Retina (tissue), 1 donor: ENCODE results near the gene PACRG.
"Not testable (repeated sequence)": the region's sequence is repeated elsewhere in the genome, so short reads cannot be mapped to it uniquely, and the experiment has no call there.

Experiments
- DNase-seq: peaks from one replicate; pipeline ENCODE4 v3.0.0-alpha.2; 2016

PACRG gene

GRCh38 chr6:162957062-162957461 is 229.3 kb downstream of the PACRG start:
- DNase-seq, result no peak

DNA sequence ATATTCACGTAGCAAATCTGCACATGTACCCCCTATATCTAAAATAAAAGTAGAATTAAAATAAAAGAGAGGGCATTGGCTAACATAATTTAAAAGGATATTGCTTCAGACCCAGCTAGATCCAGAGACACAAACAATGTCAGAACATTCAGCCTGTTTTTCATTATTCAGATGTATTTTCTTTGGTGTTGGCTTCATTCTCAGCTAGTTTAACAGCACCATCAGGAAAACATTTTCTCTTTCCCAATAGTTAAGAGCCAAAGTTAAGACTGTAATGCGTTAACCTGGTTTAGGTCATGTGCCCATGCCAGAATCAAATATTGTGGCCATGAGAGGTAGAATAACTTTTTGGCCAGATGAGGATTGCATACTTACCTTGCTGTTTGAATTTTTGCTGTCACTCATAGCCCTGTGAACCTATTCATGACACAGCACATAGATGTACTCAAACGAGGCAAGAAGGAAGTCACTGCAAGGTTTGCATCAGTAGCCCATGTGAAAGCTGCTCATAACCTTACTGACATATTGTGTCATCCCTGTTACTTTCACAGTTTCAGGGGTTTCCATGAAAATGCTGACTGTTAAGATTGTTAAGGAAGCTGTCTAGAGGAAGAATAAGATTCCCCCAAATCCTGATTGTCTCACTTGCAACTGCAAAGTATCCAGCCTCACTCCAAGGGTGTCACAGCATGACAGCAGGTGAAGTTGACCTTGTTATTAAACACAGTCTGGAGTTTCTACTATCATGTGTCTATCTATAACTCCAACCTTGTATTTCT is 233.1 kb downstream of the PACRG start:
- DNase-seq, result no peak

GRCh38 chr6:162962093-162962492 is 234.3 kb downstream of the PACRG start:
- DNase-seq, result no peak

DNA sequence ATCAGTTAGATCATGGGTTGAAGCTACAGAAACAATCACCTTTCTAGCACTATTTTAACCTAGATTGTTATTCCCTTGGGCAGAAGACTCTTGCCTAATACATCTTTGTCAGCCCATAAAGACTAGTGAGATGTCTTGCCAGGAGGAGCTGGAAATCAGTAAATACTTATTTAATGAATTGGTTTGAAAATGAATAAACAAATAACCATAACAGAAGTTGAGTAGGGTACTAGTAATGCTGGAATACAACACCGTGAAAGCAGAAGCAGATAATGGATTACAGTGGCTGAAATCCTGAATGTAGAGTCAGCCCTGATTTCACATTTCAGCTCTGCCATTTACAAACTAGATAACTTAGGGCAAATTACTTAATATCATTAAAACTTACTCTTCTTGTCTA is 236.1 kb downstream of the PACRG start:
- DNase-seq, result no peak

- no peak for DNase-seq
Observed at GRCh38 chr6:162964488-162965140, 236.8 kb downstream of the PACRG start.

GRCh38 chr6:162965366-162965765 is 237.6 kb downstream of the PACRG start:
- no peak for DNase-seq

GRCh38 chr6:162970246-162970645 is 242.5 kb downstream of the PACRG start:
- no peak for DNase-seq

- DNase-seq, result no peak
Observed at GRCh38 chr6:162971356-162971755, 243.6 kb downstream of the PACRG start.

DNA sequence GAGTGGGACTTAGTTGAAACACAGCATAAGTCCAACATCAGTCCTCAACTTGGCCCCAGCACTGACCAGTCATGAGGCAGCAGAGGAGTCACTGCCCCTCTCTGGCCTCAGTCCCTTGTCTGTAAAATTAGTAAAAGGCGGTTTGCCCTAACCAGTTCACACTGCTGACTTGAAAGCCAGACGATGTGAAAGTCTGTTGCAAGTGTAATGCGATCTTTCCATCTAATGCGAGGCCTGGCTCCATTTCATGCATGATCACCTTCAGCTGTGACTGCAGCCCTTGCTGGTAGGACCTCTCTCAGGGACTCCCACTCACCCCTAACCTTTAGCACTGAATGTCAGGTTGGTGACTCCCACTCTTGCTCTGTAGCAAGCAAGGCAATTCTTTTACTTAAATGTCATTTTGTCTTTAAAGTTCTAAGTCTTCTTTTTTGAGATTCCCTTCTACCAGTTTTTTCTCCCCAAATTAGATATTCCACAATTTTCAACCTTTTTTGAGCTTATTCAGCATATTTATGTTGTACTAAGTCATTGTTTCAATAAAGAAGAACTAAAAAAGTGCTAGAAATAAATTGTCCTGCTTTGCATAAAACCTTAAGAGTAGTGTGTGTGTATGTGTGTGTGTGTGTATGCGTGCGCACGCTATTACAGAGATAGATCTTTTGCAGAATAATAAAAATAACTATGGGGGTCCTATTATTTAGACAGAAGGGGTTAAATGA is 245.5 kb downstream of the PACRG start:
- peak; percentile 15 for DNase-seq

DNA sequence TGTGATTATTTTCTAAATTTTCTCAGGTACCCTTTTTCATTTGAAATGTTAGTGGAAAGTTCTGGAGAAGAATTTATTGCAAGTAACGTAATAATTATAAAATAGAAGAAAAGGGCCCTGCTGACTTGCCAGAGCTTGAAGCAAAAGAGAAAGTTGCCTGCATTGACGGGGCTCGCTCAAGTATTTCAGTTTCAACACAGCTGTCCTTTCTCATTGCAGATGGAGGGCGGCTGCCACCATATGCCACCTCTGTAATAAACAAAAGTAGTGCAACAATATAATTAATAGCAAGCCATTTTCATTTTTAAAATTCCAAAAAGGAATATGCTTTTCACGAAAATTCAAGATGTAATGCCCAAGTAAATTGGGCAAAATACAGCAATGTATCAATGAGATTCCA is 246.2 kb downstream of the PACRG start:
- DNase-seq, result no peak

GRCh38 chr6:162974685-162975084 is 246.9 kb downstream of the PACRG start:
- no peak for DNase-seq

- no peak for DNase-seq
Observed at GRCh38 chr6:162976141-162976540, 248.4 kb downstream of the PACRG start.

DNA sequence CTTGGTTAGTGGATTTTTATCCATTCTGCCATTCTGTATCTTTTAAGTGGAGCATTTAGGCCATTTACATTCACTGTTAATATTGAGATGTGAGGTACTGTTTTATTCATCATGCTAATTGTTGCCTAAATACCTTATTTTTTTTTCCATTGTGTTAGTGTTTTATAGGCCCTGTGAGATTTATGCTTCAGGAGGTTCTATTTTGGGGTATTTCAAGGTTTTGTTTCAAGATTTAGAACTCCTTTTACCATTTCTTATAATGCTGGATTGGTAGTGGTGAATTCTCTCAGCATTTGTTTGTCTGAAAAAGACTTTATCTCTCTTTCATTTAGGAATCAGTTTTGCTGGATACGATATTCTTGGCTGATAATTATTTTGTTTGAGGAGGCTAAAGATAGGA is 255.5 kb downstream of the PACRG start:
- not testable (repeated sequence) for DNase-seq

DNA sequence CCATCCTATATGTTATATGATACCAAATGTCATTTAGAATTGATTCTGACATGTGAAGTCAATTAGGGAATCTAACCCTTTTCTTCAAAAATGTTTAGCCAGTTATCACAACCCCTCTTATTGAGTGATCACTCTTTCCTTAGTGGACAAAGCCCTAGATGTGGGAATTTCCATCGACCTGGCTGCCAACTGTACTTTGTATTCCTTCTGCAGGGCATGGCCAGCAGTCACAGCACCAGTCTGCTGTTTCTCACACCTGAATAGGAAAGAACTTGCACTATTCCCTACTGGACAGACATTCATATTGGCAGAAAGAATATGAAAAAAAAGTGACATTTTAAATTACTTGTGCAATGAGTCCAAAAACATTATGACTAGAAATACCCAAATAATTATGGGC is 271.0 kb downstream of the PACRG start:
- no peak for DNase-seq

- DNase-seq, result no peak
Observed at GRCh38 chr6:162999575-163000285, 272.0 kb downstream of the PACRG start.

- DNase-seq, result no peak
Observed at GRCh38 chr6:163001330-163001729, 273.6 kb downstream of the PACRG start.

GRCh38 chr6:163008186-163008585 is 280.4 kb downstream of the PACRG start:
- peak; percentile 16 for DNase-seq

GRCh38 chr6:163008626-163009025 is 280.9 kb downstream of the PACRG start:
- no peak for DNase-seq

DNA sequence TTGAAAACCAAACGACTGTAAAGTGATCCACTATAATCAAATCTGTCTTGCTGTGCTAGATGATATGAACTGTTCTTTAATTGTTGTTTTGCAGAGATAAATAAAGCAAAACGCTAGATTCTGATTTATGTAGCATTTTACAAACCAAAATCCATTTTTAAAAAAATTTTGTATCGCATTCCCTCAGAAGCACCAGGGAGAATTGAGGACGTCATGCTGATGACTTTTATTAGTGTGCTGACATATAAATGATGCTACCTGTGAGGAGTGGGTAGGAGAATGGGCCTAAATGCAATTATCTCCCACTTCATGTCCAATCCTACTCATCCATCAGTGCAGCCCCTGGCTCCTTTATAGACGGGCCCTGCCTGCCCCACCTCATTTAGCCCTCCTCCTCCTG is 282.4 kb downstream of the PACRG start:
- DNase-seq, result no peak

DNA sequence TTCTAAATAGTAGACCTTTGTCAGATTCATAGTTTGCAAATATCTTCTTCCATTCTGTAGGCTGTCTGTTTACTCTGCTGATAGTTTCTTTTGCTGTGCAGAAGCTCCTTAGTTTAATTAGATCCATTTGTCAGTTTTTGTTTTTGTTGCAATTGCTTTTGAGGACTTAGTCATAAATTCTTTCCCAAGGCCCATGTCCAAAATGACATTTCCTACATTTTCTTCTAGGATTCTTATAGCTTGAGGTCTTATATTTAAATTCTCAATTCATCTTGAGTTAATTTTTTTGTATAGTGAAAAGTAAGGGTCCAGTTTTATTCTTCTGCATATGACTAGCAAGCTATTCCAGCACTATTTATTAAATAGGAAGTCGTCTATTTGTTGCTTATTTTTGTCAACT is 287.0 kb downstream of the PACRG start:
- no peak for DNase-seq

GRCh38 chr6:163017801-163018200 is 290.0 kb downstream of the PACRG start:
- no peak for DNase-seq

DNA sequence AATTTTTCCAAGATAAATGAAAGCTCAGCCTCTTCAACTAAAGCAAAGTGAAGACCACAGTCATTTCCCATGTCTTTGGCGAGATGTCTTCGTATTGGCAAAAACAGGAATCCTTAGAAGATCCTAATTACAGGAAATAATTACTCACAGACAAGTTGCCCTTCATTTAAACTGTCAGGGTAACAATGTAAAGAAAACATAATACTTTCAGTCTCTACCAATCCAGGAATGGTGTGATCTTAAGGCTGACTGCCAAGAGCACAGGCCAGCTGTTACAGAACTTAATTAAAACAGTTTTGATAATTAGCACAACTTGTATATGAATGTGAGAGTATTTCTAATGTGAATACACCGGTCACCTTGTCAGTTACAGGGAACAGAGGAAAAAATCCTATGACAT is 292.2 kb downstream of the PACRG start:
- no peak for DNase-seq

DNA sequence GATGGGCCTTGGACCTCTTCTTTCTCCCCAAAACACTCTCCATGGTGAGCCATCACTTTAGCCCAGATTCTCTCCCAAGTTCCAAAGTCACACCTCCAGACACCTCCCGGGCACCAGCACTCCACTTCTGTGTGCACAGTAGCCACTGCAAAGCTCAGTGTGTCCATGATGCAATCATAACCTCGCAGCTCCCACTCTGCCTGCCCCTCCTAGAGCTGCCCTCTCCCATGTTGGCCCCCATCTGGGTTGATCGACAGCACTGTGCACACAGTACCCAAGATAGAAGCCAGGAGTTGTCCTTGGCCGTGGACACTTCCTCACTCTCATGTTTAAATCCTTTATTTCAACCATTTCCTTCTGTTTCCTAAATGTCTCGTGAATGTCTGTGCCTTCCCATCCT is 293.3 kb downstream of the PACRG start:
- DNase-seq, result no peak
